Measurements from ENCODE around the gene ARHGAP42.

ARHGAP42 gene

DNA sequence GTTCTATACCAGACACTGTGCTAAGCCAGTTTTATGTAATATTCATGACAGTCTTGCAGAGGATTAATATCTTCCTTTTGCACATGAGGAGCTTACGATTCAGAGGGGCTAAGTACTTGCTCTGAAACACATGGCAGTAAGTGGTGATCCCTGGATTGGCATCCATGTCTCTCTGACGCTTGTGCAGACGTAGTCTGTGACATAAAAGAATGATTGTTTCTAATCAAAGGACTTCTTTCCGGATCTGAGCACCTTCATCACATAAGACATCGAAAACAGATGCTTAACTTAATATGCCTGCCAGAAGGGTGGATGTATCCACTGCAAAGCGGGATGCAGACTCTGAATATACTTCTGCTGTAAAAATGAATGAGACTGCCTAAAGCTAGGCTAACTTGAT lies 74.8 kb downstream of the ARHGAP42 start:
- peak; percentile 30 for DNase-seq

DNA sequence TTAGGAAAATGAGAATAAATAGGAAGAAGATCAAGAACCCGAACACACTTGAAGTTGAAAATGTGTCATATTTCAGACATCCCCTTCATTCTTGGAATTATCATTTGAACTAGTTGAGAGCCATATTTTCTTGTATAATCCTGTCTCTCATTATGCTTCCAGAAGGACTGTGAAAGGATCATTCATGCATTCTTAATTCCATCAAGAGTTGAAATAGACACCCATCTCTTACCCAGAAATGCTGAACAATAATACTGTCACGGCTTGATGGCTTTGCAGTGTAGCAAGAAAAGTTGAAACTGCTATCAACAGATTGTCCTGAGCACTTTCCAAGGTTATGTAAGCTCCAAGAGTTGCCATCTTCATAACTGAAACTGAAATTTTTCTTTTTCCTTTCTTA lies 79.7 kb downstream of the ARHGAP42 start:
- DNase-seq, result no peak

DNA sequence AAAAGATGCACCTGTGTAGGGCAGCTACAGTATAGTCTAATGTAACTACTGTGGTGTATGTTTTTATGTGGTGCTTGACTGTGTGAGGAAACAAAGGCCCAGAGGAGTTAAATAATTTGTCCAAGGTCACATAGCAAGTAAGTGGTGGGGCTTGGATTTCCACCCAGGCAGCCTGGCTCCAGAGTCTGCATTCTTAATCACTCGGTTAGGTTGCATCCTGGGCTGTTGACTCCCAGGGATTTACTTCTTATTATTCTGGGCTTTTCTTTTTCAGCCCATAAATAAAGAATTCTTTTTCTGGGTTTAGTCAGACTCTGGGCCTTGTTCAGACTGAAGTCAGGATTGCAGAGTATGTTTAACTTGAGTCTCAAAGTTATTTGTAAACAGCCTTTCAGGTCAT lies 82.1 kb downstream of the ARHGAP42 start:
- peak; percentile 31 for DNase-seq

DNA sequence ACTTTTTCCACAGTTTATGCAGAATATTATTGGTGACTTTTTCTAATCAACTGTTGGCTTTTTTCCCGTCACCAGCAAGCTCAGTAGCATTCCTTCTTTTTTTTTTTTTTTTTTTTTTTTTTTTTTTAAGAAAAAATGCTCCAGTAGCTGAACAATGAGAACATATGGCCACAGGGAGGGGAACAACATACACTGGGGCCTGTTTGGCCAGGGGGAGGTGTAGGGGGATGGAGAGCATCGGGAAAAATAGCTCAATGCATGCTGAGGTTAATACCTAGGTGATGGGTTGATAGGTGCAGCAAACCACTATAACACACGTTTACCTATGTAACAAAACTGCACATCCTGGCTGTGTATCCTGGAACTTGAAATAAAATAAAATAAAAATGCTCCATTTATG lies 82.5 kb downstream of the ARHGAP42 start:
- peak; percentile 28 for DNase-seq

DNA sequence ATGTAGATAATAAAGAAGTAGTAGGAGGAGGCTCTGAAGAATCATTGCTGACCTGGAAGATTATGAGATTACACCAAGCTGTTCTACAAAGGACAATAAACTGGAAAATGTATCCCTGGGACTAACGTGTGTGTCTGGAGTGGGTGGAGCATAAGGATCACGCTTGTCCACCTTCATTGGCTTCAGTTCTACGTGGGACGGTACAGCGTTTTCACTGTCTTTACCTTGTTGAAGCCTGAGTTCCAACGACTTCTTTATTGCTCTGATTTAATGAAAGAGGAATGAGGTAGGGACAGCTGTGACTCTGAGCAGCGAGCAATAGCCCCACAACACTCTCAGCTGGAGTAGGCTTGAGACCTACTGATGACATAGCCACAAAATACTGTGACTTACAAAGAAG lies 87.0 kb downstream of the ARHGAP42 start:
- no peak for DNase-seq

DNA sequence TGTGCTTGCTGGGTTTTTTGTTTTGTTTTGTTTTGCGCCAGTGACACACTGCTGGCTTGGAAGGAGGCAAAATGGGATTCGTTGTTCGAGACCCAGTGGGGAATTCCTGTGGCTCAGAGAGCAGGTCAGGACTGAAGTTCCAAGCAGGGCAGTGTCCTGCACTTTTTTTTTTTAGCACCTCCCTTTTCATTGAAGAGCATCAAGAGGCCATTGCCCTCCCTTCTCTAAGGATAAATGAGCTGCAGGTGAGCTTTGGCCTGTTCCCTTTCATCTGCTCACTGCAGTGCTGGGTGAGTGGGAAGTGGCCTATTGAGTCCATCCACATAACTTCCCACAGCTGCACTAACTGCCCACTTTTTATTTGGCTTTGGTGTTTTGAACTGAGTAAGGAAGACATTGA lies 87.8 kb downstream of the ARHGAP42 start:
- DNase-seq, result no peak

DNA sequence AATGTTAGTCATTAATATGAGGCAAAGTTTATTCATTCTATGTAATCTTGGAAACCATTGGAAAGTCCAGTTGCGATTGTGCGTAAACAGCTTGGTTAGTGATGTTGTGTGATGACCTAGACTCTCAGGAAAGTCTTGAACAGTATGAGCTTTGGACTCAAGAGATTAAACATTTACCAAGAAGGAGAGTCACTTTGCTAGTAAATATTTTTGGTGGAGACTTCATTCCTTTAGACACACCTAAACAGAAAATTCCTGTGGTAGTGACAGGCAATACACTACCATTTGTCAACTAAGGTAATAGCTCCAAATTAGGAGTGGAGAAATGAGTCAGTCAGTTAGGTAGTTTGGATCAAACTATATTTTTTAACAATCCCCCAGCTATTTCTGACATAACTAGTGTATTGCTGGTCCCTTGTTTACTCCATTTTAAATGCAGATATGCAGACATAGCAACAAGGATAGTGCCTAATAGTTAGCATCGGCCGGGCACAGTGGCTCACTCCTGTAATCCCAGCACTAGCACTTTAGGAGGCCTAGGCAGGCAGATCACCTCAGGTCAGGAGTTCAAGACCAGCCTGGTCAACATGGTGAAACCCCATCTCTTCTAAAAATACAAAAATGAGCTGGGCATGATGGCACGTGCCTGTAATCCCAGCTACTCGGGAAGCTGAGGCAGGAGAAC lies 89.3 kb downstream of the ARHGAP42 start:
- DNase-seq, result peak; percentile 24

DNA sequence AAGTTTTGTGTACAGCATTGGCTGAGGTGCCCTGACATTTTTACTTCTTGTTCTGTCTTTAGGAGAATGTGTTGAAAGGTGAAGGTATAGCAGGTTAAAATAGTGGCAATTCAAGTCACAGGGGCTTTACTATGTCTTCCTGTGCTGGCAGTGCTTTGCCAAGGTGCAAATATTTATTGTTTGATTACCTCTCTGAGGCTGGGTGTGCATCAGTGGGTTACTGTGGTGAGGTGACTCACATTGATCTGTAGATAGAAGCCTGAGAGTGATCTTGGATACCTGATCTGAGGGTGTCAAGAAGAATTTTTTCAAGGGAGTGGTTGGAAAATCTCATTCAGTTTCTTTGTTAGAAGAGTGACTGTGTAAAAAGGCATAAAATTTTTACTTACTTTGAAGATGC lies 90.0 kb downstream of the ARHGAP42 start:
- DNase-seq, result no peak

DNA sequence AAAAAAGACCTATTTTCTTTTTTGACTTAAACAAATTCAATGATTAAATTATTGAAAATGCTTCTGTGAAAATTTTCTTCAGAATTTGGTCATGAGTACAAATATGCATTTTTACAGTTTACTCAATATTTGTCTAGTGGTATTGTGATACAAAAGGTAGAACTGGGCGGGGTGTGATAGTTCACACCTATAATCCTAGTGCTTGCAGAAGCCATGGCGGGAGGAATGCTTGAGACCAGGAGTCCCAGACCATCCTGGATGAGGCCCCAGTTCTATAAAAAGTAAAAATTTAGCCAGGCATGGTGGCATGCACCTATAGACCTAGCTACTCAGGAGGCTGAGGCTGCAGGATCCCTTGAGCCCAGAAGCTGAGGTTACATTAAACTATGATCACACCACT lies 90.6 kb downstream of the ARHGAP42 start:
- no peak for DNase-seq

DNA sequence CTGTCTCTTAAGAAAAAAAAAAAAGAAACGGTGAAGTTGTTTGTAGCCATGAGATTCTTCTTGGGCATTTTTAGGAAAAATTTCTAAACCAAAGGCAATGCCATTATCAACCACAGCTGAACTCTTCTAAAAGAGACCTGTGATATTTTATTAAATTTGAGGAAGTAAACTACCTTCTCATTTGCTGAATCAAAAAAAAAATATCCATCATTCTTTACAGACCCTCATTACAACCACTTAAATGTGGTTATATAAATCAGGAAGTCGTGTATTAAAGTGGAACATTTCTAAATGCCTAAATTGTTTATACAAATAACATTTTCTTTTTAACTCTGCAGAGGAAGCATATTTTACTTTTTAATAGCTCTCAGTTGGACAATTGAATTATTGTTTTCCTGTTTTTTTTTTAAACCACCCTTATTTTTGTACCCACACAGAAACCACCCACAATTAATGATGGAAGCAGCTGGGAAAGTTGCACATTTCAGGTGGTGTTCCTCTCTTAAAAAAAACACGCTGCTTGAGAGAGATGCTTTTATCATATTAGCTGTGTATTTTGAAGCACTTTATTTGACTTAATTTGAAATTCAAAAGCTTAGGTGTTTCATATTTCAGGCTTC lies 91.2 kb downstream of the ARHGAP42 start:
- DNase-seq, result no peak

DNA sequence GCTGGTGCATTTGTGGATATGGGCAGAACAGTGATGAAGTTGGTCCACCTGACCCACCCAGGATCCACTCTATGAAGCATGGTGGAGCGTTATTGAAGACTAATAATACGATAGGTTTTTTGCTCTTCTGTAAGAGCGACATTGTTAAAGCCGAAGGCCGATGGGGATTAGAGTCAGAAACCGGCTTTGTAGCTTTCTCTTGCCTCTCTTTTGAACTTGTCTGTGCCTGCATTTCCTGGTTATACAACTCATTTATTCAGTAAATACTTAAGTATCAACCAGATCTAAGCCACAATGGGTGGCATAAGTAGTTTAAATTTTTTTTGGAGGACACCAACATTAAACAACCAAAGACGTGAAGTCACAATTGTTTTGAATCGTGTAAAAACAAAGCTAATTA lies 93.4 kb downstream of the ARHGAP42 start:
- no peak for DNase-seq

DNA sequence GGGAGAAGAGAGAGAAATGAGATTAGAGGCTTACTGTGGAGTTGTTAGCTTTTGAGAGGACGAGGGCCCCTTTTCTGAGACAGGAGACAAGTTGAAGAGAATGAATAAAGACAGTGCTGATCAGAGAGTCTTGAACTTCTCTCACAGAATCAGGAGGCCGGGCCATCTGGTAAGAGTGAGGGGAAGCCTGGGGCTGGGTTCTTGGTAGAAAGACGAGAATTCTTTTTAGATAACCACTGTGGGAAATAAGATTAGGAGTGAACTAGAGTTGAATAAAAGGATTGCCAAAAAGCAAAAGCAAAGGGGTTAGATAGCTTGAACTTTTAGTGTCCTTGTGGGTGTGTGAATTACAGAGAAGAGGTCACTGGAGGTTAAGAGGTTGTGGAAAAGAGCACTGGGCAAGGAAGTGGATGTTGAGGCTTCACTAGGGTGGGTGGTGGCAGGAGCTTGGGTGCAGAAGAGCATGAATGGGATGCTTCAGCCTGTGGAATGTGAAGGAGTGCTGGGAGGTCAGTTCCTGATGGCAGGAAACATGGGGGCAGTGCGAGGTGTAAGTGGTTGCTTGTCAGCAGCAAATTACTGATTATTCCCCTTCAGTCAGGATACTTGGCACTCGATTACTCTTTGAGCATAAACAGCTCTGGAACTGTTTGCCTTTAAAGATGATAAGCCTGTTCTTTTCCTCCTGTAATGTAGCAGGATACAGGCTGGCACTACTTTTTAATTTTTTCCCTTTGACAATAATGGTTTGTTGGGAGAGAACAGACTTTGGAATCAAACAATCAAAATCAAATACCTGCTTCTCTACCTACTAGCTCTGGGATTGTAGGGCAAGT lies 98.3 kb downstream of the ARHGAP42 start:
- no peak for DNase-seq

DNA sequence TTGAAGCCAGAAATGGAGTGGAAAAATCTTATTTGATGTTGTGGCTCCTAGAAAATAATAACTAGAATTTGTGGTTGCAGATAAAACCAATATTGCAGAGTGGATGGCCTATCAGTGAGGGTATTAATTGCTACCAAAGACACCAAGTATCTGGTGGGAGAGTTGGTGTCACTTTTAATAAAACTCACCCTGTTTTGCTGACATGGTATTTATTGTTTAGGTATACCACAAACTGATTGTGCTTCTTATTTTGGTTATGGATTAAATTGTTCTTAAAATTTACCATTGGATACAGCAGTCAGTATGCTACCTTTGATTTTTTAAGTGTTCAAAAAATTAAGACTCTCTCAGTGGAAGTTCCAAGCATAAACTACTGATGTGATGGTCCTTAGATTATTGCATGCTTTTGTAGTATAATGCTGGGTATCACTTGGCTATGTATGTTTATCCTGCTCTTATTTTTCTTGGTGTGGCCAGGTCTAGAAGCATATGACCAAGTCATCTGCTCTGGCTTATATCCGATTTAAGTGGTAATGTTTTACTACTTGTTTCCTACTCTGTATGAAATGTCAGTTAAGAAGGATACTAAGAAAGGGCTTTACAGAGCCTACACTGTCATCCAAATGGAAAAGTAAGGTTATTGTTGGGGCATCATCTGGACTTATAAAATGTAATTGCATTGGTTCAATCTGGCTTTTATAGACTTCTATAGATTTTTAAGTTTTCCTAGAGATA lies 101.6 kb downstream of the ARHGAP42 start:
- DNase-seq, result no peak

DNA sequence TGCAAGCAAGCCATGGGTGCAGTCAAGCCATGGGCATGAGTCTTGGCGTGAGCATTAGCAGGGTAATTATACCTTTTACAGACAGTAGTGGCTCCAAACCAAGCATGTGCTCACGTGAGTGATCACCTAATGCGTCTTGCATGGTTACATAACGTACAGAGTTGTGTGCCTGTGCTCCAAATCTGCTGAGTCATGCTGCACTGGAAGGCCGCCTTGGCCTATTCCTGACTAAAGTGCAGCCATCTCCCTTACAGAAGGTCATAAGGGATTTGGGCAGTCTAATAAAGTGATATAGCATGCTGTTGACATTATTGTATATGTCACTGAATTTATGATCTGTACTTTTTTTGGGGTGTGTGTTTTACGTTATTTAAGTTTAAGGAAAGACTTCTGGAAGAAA lies 102.4 kb downstream of the ARHGAP42 start:
- no peak for DNase-seq

DNA sequence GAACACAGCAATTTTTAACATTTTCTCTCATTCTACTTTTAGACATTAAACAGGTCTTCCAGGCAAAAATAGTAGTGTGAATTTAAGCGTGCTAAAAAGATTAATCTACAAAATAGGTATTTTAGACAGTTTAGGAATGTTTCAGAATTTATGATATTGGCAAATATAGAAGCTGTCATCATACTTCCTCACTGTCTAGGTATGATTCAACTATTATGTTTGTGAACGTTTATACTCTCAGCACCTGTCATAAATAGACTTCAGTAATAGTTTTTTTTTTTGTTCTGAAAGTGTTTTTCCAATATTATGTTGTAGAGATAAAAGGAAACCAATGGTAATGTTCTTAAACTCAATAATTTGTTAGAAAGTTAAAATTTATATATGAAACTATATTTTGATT lies 103.0 kb downstream of the ARHGAP42 start:
- DNase-seq, result no peak

DNA sequence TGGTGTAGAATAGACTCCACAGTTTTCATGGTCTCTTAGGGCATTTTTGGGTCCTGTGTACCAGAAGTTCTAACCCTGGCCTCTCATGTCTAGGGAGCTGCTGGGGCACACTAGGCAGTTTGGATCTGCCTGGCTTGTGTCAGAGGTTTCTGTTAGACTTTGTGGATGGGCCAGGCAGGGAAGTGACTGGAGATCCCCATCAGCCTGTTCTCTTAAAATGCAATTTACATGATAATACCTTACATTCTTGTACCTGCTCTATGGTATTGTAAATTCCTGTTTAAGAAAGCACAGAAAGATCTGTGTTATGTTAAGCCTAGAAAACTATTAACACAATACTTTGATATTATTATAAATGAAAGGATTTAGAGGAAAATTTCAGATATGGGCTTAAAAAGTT lies 104.0 kb downstream of the ARHGAP42 start:
- no peak for DNase-seq

DNA sequence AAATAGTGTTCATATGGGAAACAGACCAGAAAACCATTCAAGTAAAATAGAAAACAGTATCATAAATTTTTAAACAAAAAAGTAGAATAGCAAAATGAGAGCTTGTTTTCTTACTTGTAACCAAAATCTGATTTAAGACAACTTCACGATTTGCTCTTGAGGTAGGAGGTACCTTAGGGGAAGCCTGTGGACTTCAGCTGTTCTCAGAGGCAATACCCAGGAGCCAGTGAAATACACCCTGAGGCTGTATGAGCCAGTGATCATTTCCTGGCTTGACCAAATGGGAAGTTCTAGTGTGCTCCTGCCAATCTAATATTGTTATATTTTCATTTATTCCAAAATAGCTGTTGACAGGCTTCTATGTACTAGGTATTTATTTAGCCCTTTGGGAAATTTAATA lies 104.8 kb downstream of the ARHGAP42 start:
- DNase-seq, result no peak

DNA sequence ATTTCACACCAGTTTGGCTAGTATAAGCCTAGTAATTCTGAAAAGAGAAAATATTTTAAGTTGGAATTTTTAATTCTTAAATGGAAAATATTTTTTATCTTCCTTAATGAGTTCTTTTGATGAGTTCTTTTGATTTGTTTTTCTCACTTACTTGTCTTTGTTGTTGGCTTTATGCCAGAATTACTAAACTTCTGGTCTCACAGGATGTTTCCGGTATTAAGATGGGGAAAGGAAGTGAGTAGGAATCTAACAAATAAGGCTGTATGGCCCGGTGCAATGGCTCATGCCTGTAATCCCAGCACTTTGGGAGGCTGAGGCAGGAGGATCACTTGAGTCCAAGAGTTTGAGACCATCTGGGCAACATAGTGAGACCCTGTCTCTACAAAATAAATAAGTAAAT lies 106.4 kb downstream of the ARHGAP42 start:
- DNase-seq, result no peak

DNA sequence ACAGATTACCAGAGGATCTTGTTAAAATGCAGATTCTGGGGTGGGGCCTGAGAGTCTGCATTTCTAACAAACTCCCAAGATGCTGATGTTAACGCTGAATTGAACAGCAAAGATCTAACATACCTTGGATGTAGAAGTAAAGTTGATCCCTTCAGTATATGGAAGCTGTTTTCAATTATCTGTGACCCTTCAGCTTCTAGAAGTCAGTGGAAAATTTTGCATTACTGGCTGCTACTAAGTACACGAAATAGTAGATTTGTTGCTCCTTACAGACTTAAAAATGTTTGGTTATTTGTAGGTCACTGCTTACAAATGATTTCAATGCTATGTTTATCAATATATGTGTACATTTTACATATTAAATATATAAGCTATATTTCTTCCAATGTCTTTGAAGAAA lies 107.4 kb downstream of the ARHGAP42 start:
- DNase-seq, result no peak

DNA sequence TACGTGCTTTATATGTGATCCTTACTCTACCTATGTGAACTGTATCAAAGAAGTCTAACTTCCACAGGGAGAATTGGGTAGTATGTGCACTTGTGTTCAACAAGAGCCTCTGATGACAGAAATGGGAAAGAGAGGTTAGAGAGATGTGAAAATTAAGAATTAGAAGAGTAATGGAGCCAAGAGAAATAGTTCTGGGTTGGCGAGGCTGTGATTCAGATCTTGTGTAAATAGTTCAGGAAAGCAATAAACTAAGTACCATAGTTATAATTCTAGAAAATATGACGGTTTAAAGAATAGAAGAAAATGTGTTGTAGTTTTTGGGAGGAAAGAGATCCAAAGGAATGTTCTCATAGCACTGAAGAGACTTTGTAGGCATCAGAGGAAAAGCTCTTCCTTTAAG lies 112.4 kb downstream of the ARHGAP42 start:
- no peak for DNase-seq

DNA sequence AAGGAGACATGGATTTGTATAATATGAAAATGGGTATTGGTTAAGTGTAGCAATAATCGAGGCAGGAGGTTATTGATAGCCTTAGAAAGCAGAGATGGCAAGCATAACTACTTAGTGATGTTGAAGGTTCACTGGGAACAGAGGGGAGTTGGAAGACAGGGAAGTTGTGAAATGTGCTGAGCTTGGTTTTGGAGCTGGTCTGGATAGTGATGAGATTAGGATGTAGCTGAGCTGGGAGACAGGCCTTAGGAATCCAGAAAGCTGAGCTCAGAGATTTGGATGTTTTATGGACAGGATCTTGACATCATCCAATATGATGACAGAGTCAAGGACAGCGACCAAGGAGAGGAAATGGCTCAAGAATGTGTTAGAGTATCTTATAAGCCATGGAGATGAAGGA lies 113.1 kb downstream of the ARHGAP42 start:
- no peak for DNase-seq

DNA sequence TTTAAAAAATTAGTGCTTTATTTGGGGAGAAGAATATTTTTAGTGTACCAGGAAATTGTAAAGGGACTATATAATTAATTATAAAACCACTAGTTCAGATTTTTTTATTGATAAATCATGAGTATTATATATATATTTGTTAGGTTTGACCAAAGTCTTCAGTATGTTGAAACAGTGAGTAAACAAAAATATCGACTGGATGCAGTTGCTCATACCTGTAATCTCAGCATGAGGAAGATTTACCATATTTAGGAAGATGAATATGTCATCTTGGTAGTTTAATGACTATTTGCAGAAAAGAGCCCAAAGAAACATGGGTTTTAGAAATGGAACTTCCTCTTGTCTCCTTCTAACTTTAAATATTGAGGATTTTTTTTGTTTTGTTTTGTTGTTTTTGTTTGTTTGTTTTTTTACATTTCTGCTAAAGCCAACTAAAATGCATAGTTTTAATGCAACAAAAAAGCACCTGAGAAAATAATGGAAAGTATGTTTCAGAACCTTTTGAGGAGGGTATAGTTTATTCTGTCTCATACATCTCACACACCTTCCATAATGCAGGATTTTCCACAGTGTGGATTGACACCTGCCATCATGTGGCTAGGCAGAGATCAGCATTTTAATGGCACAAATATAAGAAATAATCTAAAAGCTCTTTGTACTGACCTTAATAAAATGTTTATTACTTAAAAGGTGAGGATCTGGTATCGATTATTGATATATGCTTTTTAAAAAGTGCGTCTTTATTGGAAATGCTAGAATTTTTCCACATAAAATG lies 114.3 kb downstream of the ARHGAP42 start:
- DNase-seq, result no peak
